Measurements from ENCODE around the gene UBR1.

DNA sequence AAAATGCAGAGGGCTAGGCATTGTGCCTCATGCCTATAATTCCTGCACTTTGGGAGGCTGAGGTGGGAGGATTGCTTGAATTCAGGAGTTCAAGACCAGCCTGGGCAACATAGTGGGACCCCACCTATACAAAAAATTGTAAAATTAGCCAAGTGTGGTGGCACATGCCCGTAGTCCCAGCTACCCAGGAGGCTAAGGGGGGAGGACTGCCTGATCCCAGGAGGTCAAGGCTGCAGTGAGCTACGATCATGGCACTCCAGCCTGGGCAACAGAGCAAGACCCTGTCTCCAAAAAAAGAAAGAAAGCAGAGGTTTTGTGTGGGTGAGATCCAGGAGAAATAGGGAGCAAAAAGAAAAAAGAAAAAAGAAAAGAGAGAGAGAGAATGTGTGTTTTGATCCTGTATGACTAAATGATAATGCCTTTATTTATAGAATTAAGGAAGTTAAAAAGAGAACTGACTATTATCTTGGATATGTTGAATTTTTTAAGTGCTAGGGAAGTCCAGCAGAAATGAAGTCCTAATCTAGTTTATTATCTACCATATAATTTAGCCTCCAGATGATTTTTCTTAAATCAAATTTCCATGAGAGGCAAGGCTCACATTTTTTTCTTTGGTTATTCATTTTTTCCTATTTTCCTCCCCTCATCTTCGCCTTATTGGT is 190.1 kb downstream of the UBR1 start:
- no peak for TF ChIP-seq POLR2A (IDR thresholded peaks at IDR 0.05)
- TF ChIP-seq, protein P1, sequence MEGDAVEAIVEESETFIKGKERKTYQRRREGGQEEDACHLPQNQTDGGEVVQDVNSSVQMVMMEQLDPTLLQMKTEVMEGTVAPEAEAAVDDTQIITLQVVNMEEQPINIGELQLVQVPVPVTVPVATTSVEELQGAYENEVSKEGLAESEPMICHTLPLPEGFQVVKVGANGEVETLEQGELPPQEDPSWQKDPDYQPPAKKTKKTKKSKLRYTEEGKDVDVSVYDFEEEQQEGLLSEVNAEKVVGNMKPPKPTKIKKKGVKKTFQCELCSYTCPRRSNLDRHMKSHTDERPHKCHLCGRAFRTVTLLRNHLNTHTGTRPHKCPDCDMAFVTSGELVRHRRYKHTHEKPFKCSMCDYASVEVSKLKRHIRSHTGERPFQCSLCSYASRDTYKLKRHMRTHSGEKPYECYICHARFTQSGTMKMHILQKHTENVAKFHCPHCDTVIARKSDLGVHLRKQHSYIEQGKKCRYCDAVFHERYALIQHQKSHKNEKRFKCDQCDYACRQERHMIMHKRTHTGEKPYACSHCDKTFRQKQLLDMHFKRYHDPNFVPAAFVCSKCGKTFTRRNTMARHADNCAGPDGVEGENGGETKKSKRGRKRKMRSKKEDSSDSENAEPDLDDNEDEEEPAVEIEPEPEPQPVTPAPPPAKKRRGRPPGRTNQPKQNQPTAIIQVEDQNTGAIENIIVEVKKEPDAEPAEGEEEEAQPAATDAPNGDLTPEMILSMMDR (IDR thresholded peaks at IDR 0.05), result no peak
